Keratinocyte (primary cell): ENCODE data around the gene PDE12. TPM values are rescaled to one million over a fixed set of nuclear protein-coding genes. Genes with fewer than 3 reads are reported as not detected.

Experiments
- DNase-seq: peaks from one replicate; pipeline ENCODE4 v3.0.0-alpha.2; 2011; ENCODE audit warnings: low read depth, missing footprints, low spot score
- FAIRE-seq: peaks from 2 replicates; lab custom pipeline; 2011; peaks lifted over from hg19 to GRCh38; lab: Jason Lieb, UNC
- H2AFZ ChIP-seq: 2 replicates; pipeline ENCODE4 v1.6.0; 2012; ENCODE audit warnings: low read length, control low read depth, inconsistent platforms; ENCODE audit not compliant: control insufficient read depth
- H3K27ac ChIP-seq: 2 replicates; pipeline ENCODE4 v1.5.1; 2011; ENCODE audit warnings: low read length; ENCODE audit not compliant: control insufficient read depth, insufficient read depth
- H3K27me3 ChIP-seq: 3 replicates; pipeline ENCODE4 v1.6.0; 2011; ENCODE audit warnings: low read length; ENCODE audit not compliant: control insufficient read depth, insufficient read depth; ENCODE audit errors: extremely low read depth
- H3K36me3 ChIP-seq, 2 experiments: 2 replicates in 1 of 2; 3 replicates in 1 of 2; pipeline ENCODE4 v1.5.1; 2011; ENCODE audit warnings: low read length in 2 of 2, mild to moderate bottlenecking in 1 of 2; ENCODE audit not compliant: control insufficient read depth in 2 of 2, insufficient read depth in 2 of 2; ENCODE audit errors: extremely low read depth in 1 of 2
- H3K4me1 ChIP-seq: 3 replicates; pipeline ENCODE4 v1.5.1; 2011; ENCODE audit warnings: low read length; ENCODE audit not compliant: control insufficient read depth, insufficient read depth; ENCODE audit errors: extremely low read depth
- H3K4me2 ChIP-seq: 3 replicates; pipeline ENCODE4 v1.6.0; 2011; ENCODE audit warnings: low read depth, low read length; ENCODE audit not compliant: control insufficient read depth, insufficient read depth; ENCODE audit errors: extremely low read depth
- H3K4me3 ChIP-seq, 3 experiments: fragments of 200-600 bp in 1 of 3; sonication (generic) in 1 of 3; 2 replicates in 2 of 3; 3 replicates in 1 of 3; pipeline ENCODE4 v1.5.1; 2011 to 2016; ENCODE audit warnings: low read length in 3 of 3, mild to moderate bottlenecking in 3 of 3, control low read depth in 2 of 3, inconsistent platforms in 1 of 3, low read depth in 1 of 3, mixed read lengths in 1 of 3, mixed run types in 1 of 3, moderate library complexity in 1 of 3; ENCODE audit not compliant: control insufficient read depth in 2 of 3, insufficient read depth in 2 of 3; ENCODE audit errors: extremely low read depth in 1 of 3
- H3K79me2 ChIP-seq: 2 replicates; pipeline ENCODE4 v1.6.0; 2012; ENCODE audit warnings: low read length; ENCODE audit not compliant: control insufficient read depth, insufficient read depth
- H3K9ac ChIP-seq: 3 replicates; pipeline ENCODE4 v1.6.0; 2011; ENCODE audit warnings: low read length; ENCODE audit not compliant: control insufficient read depth, insufficient read depth; ENCODE audit errors: extremely low read depth
- H3K9me1 ChIP-seq: 3 replicates; pipeline ENCODE4 v1.6.0; 2011; ENCODE audit warnings: low read length; ENCODE audit not compliant: control insufficient read depth, insufficient read depth; ENCODE audit errors: extremely low read depth
- H3K9me3 ChIP-seq: 2 replicates; pipeline ENCODE4 v1.5.1; 2012; ENCODE audit warnings: low read depth, low read length; ENCODE audit not compliant: control insufficient read depth
- H4K20me1 ChIP-seq: 3 replicates; pipeline ENCODE4 v1.6.0; 2011; ENCODE audit warnings: low read length; ENCODE audit not compliant: control insufficient read depth, insufficient read depth; ENCODE audit errors: extremely low read depth
- CTCF ChIP-seq, 3 experiments: IDR thresholded peaks in 1 of 3; conservative IDR thresholded peaks in 1 of 3; optimal IDR thresholded peaks in 1 of 3; 2 replicates in 2 of 3; 3 replicates in 1 of 3; pipeline versions ENCODE3 to v1.5.1; 2011; ENCODE audit warnings: low read length in 3 of 3, mild to moderate bottlenecking in 3 of 3, moderate library complexity in 2 of 3, control low read depth in 1 of 3, inconsistent platforms in 1 of 3; ENCODE audit not compliant: insufficient read depth in 2 of 3; ENCODE audit errors: extremely low read depth in 1 of 3
- EZH2 ChIP-seq: IDR thresholded peaks from one replicate; pipeline ENCODE4 v1.6.1; 2012; ENCODE audit warnings: inconsistent platforms, mild to moderate bottlenecking, low read length, moderate library complexity
- dilution Hi-C: fragments of 300-500 bp; cut with MboI; formaldehyde crosslinking; loops from one replicate; pipeline ENCODE4 v1.7.0; 2020; ENCODE audit warnings: low sequenced_read_pairs; ENCODE audit not compliant: extremely low pct_ligation_motif_present
- polyA plus RNA-seq, 5 experiments: library from polyadenylated mRNA; depleted of rRNA in 3 of 5; stranded (reverse) in 3 of 5; stranded (forward) in 1 of 5; unstranded in 1 of 5; fragments of >200 nt; gene quantifications; 1 replicate in 1 of 5; 2 replicates in 3 of 5; 3 replicates in 1 of 5; pipeline versions ENCODE4 v1.2.1 to v1.2.3, GENCODE V29; 2011 to 2012; ENCODE audit warnings: missing spikeins in 2 of 5, low read depth in 1 of 5, low replicate concordance in 1 of 5

PDE12 gene
- polyA plus RNA-seq, 1 donor (not counting 4 experiments of a cell fraction or from before 2014, with no cell fraction given) = 15.2 TPM

GRCh38 chr3:57545636-57546268, 10.3 kb upstream of the PDE12 start:
- TF ChIP-seq CTCF (optimal IDR thresholded peaks at IDR 0.05 in 1 of 3, IDR thresholded peaks at IDR 0.05 in 1 of 3, conservative IDR thresholded peaks at IDR 0.05 in 1 of 3; ENCODE audit: extremely low read depth in 1 of 3, insufficient read depth in 2 of 3, low read length in 3 of 3) (no peak), EZH2 (no peak)
- no peaks in the 10 kb centered on the region for H3K36me3 ChIP-seq
- no peak overlapping the region for H3K9ac ChIP-seq
- no peaks in the 10 kb centered on the region for H3K79me2 ChIP-seq
- H3K4me1 ChIP-seq = peaks cover 10% of the 10 kb centered on the region
- H2AFZ ChIP-seq = no peak overlapping the region
- no peak for DNase-seq
- no peak overlapping the region for H3K27ac ChIP-seq
- no peaks in the 10 kb centered on the region for H3K9me3 ChIP-seq
- H3K9me1 ChIP-seq = no peaks in the 10 kb centered on the region
- no peak overlapping the region for H3K4me2 ChIP-seq
- H3K4me3 ChIP-seq = no peak overlapping the region
- H4K20me1 ChIP-seq = no peaks in the 10 kb centered on the region
- no peak for FAIRE-seq
- H3K27me3 ChIP-seq = no peaks in the 10 kb centered on the region
- dilution Hi-C loops = no loop called here

- H3K4me1 ChIP-seq = peaks cover 10% of the 10 kb centered on the region
- FAIRE-seq = no peak
These were observed 9.5 kb upstream of the PDE12 start for GRCh38 chr3:57546616-57547015.

More at GRCh38 chr3:57546616-57547015, 9.5 kb upstream of the PDE12 start:
- no peak for DNase-seq
- H3K9ac ChIP-seq = no peak overlapping the region
- no peak overlapping the region for H3K4me3 ChIP-seq
- TF ChIP-seq EZH2 (no peak), CTCF (optimal IDR thresholded peaks at IDR 0.05 in 1 of 3, IDR thresholded peaks at IDR 0.05 in 1 of 3, conservative IDR thresholded peaks at IDR 0.05 in 1 of 3; ENCODE audit: extremely low read depth in 1 of 3, insufficient read depth in 2 of 3, low read length in 3 of 3) (no peak)
- H3K4me2 ChIP-seq = no peak overlapping the region
- H3K9me3 ChIP-seq = no peaks in the 10 kb centered on the region
- dilution Hi-C loops = no loop called here
- no peak overlapping the region for H3K27ac ChIP-seq
- H3K27me3 ChIP-seq = no peaks in the 10 kb centered on the region
- no peaks in the 10 kb centered on the region for H4K20me1 ChIP-seq
- no peak overlapping the region for H2AFZ ChIP-seq
- H3K9me1 ChIP-seq = no peaks in the 10 kb centered on the region
- no peaks in the 10 kb centered on the region for H3K36me3 ChIP-seq
- no peaks in the 10 kb centered on the region for H3K79me2 ChIP-seq
